HFF-Myc (cell line): Measurements from ENCODE around the gene TM7SF2.

Experiments
- DNase-seq: peaks from one replicate; pipeline ENCODE4 v3.0.0-alpha.2; 2011; ENCODE audit warnings: low read depth; ENCODE audit errors: extremely low read depth
- H3K4me3 ChIP-seq: replicated peaks from 2 replicates; pipeline ENCODE4 v1.5.1; 2011; ENCODE audit warnings: low read depth, mild to moderate bottlenecking, control low read depth, low read length
- CTCF ChIP-seq: IDR thresholded peaks from 2 replicates; pipeline ENCODE4 v1.5.1; 2012; ENCODE audit warnings: mild to moderate bottlenecking, low read depth, low read length, control low read depth; ENCODE audit errors: missing control alignments

The TM7SF2 gene

GRCh38 chr11:65083134-65083833 lies 28.4 kb upstream of the TM7SF2 start:
- H3K4me3 ChIP-seq: peak overlapping the region; percentile 72
- DNase-seq: no peak
- TF ChIP-seq CTCF: no peak

GRCh38 chr11:65083834-65084597 lies 27.7 kb upstream of the TM7SF2 start, which contains the start of the genes CDCA5 and ZFPL1:
TSS of gene CDCA5 (minus strand) at chr11:65084040. CDS start at chr11:65083978, 62 bp downstream.
TSS of gene ZFPL1 (plus strand) at chr11:65084222. CDS start at chr11:65084699, 477 bp downstream.
- peak within 1 kb of the TSS; percentile 72 for H3K4me3 ChIP-seq
- peak; percentile 81 for DNase-seq
- no peak for TF ChIP-seq CTCF

GRCh38 chr11:65084598-65085375 lies 26.9 kb upstream of the TM7SF2 start:
- no peak for TF ChIP-seq CTCF
- DNase-seq: no peak
- peak overlapping the region; percentile 72 for H3K4me3 ChIP-seq

GRCh38 chr11:65085446-65085845 lies 26.2 kb upstream of the TM7SF2 start:
- peak overlapping the region; percentile 72; the same call in 1 of the 2 replicates for H3K4me3 ChIP-seq
- TF ChIP-seq CTCF: no peak
- no peak for DNase-seq

- TF ChIP-seq CTCF: no peak
- no peak overlapping the region for H3K4me3 ChIP-seq
- DNase-seq: no peak
These were observed 24.9 kb upstream of the TM7SF2 start for GRCh38 chr11:65086809-65087208.

GRCh38 chr11:65087216-65087615 lies 24.5 kb upstream of the TM7SF2 start:
- TF ChIP-seq CTCF: no peak
- H3K4me3 ChIP-seq: no peak overlapping the region
- DNase-seq: no peak
